DMS 273 (cell line): ENCODE results near the gene CHMP4A.

Source experiments
- DNase-seq: peaks from one replicate; lab custom pipeline; 2025; ENCODE audit not compliant: unreplicated experiment; lab: John Stamatoyannopoulos, UW

Gene CHMP4A

DNA sequence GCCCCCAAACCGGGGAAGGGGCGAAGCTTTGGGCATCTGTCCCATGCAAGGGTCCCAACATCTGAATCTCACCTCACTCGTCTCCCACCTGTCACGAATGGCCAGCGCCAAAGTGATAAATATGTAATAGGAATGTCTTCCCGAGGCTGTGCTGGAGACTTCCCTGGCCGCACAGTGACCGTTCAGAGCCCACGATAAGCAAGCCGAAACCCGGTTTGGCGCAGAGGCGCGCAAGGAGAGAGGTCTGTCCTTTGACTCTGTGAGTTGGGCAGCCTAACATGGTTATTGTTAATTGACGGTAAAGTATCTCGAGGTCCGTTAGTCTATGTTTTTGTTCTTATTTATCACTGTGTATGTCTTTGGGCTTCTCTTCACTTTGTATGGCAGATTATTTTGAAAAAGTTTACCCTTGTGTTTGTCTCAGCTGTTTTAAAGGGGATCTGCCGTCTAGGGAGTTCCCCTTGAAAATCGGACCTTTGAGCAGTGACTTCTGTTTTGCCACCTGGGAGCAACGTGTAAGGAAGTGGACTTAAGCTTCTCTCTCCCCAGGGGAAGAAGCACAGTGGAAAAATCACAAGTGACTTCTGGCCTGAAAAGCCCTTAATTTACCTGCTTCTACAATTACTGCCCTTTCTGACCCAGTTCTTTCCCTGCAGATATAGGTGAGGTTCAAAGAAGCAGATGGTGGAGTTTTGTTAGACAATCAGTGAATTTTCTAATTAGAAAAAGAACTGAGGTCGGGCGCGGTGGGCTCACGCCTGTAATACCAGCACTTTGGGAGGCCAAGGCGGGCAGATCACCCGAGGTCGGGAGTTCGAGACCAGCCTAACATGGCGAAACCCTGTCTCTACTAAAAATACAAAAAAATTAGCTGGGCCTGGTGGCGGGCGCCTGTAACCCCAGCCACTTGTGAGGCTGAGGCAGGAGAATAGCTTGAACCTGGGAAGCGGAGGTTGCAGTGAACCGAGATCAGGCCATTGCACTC is 16.9 kb downstream of the CHMP4A start:
- DNase-seq: peak; percentile 68

DNA sequence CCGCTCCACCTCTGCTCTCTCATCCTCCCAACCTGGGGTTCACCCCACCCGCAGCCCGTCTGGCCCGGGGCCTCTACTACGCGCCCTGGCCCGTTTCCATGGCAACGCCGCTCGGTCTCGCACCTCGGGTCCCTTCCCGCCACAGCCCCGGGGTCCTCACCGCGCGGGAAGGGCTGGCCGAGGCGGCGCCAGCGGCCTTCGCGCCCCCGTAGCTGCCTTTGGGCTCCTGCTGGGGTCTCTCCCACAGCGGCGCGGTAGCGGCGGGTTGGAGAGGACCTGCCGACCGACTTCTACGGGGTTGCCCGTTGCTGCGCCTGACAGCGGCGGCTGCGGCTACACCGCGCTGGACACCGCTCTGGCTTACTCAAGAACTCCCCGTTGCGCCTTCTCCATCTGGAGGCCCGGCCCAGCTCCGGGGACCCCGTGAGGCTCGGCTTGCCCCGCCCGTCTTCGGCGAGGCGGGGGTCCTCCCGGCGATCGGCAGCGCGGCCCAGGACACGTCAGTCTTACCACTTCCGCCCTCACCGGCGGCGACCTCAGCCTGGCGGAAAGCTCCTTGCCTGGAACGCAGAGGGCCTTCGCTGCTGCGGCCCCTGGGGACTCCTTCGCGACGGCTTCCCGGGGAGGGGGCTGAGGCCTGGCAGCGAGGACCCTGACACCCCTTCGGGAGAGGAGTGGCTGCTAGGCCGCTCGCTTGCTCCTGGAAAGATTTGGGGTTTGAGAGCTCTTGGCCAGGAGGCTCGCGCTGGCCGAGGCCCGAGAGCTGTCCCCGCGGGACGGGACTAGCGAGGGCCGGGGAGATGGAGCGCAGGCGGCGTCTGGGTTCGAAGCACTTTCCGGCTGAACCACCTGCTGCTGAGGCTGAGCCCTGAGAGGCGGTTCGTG is 17.9 kb downstream of the CHMP4A start, which contains the start of gene TM9SF1:
TM9SF1 (minus strand) TSS at position 256 of the 885 bp plus-strand sequence. CDS start 422 bp downstream, outside the sequence.
- peak; percentile 90 for DNase-seq

DNA sequence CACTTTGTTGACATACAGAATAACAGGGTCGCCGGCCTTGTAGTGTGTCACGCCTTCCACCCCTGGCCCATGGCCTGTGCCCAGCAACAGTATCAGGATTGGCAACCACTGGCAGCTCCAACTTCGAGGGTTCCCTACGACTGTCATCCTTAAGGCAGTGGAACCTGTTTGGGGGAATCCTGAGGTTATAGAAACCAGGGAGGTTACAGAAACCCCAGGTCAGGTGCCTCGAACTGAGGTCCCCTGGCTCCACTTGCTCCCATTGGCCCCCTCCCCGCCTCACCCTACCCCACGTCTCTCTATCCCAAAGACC is 18.5 kb downstream of the CHMP4A start:
- DNase-seq: no peak

DNA sequence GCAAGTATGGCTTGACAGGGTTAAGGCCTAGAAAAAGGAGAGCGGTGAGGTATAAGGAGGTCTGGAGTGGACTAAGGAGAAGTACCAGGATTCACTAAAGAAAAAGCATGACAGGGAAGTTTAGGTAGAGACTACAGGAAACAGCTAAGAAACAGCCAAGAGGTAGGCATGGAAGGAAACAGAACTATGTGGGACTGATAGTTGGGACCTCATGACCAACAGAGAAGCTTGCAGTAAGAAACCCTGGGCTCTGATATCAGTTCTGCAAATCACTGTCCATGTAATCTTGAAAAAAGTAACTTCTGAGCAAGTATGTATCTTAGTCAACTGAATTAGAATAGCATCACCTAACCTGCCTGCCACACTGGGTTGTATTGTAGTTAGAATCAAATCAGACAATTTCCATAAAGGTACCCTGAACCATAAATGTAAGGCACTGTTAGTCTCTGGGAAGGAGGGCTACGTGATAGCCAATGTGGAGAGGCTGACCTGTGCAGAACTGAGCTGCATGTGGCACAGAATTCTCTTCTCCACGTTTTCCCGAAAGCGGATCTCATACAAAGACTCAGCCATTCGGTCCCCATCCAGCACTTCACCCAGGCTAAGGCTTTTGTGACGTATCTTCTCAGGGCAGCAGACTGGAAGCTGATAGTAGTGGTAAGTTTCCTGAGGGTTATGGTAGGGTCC is 19.0 kb downstream of the CHMP4A start:
- DNase-seq: no peak

DNA sequence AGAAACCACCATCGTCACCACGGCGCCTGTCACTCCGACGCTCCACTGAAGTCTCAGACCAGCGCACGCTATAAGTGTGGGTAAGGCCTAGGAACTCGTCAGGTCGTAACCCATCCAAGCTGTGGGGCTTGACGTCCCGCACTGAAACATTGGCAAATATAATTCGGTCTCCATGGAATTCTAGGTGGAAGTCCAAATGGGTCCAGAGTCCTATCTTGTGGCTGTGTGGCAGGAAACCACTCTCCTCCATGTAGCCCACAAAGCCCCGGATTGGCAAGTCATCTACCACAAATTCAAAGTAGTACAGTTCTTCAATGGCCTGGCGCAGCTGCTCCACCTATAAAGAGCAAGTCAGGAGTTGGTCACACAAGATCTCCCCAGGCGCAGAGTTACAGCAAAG is 20.4 kb downstream of the CHMP4A start:
- DNase-seq: no peak

DNA sequence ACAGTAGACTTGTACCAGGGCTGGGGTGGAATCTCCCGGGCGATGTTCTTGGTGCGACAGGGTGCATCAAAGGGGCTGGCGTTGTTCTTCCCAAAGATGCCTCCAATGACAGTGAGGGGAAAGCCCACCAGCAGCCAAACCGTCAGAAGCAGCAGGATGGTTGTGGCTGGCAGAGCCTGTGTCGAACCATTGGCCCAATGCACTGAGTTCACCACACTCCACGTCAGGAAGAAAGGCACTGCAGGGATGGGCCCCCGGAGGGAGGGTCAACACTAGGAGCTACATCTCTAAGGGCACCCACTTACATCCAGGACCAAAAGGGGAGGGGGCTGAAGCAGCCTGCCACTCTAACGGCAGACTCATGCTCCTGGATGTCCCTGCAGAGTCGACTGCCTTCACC is 22.9 kb downstream of the CHMP4A start:
- DNase-seq: no peak

DNA sequence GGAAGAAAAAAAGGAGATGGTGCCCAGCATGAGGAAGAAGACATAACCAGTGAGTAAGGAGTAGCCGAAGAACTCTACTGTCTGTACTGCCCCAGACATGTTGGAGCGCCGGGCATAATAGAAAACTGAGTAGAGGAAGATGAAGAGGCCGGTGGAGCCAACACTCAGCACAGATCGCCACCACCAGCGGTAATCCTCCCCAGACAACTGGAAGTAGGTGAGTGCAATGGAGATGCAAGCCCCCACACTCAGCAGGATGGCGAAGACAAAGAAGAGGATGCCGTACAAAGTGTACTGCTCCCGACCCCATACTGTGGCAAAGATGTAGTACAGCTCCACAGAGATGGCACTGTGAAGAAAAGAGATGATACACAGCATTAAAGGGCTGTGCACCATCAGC is 23.8 kb downstream of the CHMP4A start:
- DNase-seq: no peak

DNA sequence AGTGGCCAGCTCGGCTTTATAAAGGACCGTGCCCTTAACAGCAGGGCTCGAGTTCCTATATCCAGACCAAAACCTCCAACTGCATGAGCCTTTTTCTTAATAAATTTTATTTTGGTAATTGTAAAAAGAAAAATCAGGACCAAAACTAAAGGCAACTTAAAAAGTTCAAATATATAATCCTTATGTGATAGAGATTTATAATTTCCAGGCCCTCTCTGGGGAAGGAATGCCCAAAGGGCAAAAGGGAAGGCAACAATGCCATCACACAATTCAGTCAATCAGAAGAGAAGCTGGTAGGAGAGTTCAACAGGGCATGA is 24.3 kb downstream of the CHMP4A start:
- no peak for DNase-seq

DNA sequence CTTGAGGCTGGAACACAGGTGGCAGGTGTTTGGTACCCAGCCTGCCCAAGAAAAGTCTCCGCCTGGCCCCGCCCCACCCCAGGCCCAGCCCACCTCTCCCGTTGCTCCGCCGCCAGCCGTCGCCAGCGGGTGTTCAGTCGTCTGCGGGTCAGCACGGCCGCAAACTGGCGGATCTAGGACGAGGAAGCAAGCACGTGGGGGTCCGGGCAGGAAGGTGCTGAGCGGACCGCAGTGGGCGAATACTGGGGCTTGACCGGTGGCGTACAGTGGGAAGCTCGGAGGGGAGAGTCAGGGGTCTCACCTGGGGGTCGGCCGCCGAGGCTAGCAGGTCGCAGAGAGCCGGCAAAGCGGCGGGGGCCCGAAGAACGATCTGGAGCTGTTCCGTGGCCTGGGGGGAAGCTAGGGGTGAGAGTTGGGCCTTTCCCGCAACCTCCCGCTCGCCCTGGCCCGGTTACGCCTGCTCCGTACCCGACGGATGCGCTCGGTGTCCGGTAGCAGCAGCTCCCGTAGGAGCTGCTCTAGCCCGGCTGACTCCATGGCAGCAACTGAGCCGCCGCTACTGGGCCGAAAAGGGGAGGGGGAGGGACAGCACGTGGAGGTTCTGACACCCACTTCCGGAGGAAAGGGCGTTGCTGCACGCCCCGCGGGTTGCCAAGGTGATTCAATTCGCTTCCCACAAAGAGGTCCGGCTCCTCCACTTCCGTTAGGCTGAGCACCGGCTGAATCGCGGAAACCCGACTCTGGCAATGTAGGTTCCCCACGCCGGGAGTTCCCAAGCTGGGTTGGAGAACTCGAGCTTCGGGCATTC is 24.8 kb downstream of the CHMP4A start, which contains the start of gene IPO4:
IPO4 (minus strand) TSS at position 566 of the 808 bp plus-strand sequence; CDS start at position 537, 29 bp downstream.
- DNase-seq: peak; percentile 99

DNA sequence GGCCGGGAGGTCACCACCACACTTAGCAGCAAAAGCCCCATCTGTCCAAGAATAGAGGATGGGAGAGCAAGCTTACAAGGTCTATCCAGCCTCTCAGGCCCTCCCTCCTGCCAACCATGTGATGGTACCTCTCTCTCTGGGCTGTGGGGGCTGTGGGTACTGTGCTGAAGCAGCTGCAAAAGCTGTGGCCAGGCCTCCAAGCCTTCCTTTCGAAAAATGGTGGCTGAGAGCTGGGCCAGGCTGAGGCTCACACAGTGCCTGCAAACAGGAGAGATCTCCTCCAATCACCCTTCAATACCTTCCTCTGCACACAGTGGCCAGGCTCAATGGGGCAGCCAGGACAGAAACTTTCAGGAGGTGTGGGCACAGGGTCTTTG is 25.8 kb downstream of the CHMP4A start:
- no peak for DNase-seq

DNA sequence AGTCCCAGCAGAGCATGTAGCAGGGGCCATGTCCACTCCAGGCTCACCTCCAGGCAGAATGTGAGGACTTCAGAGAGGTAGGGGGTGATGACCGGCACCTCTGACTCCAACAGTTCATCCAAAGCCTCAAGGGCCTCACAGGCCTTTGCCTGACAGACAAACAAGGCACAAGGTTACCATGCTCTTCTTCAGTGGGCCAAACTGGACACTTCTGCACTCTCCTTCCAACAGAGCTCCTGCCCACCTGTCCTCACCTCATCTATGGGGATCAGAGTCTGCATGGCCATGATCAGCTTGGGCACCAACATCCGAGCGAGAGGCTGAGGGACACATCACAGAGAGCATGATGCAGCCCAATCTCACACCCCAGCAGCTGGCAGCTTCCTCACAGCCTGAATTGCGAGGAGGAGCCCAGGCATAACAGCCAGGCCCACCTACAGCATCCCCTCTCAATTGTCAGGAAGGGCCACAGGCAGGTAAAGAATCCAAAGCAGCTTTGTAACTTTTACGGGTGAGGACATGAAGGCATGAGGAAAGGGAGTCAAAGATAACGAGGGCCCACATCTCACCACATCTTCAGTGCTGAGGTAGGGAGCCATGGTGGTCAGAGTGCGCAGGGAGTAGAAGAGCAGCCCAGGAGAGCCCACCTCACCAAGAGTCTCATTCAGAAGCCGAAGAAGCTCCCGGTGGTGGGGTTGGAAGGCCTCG is 26.3 kb downstream of the CHMP4A start:
- DNase-seq: no peak

DNA sequence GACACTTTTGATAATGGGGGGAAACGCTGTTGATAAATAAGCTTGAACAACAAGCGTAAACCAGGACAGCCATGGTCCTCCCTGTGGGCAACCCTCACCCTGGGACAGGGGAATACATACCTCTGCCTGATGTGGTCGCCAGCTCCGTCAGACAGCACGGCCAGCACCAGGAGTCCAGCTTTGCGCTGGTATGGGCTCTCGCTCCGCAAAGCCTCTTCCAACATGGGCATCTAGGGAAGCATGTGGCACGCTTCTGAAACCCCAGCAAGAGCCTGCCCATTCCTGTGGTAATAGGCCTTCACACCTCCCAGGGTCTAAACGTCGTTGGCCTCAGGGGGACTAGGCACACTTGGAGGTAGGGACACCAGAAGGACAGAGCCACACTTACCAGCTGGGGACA is 27.5 kb downstream of the CHMP4A start:
- DNase-seq: no peak

DNA sequence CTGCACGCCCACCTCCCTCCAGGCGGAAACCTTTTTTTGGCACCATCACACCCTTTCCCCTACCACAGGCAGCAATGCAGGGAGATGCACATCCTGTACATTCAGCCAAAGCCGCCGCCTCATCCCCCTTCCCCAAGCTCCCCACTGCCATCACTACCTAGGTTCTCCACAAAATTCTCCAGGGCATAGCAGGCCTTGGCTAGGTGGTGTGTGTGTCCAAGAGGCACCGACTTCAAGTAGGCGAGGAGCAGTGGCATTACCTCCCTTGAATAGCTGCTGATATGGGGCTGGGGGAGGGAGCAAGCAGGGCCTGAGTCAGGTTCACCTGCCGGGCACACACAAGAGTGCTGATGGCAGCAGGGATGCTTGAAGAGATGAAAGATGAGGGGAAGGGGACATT is 28.3 kb downstream of the CHMP4A start:
- no peak for DNase-seq

DNA sequence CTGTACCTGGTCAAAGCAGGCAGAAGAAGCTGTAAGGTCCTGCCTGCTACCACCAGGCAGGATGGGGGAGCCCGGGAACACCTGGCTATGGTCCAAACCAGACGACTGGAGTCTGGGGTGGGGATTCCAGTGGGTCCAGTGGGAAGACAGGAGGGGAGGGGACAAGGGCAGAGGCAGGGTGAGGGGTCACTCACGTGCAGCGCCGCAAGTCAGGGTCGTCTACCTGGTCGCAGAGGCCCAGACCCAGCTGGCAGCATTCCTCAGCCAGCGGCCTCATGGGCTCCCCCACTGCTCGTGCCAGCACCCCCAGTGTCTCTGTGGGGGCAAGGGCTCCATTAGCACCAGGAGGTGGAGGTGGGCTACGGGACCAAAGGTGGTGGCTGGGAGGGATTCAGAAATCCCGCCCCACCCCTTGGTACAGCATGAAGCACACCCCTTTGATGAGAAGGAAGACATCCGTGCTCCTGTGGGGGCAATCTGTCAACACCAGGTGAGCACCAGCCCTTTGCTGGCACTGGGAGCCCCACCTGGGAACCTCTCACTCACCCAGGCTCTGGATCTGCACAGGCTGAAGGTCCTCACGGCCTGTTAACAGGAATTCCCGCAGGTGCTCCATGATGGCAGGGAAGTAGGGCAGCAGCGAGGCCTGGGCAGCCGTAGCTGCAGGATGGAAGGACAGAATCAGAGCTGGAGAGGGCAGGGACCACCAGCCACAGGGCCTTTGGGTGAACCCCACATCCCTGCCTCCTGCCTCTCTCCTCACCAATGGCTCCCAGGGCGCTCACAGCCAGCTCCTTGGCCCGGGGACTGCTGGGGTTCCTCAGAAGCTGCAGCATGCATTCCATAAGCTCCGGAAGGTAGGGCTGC is 29.0 kb downstream of the CHMP4A start:
- DNase-seq: no peak

DNA sequence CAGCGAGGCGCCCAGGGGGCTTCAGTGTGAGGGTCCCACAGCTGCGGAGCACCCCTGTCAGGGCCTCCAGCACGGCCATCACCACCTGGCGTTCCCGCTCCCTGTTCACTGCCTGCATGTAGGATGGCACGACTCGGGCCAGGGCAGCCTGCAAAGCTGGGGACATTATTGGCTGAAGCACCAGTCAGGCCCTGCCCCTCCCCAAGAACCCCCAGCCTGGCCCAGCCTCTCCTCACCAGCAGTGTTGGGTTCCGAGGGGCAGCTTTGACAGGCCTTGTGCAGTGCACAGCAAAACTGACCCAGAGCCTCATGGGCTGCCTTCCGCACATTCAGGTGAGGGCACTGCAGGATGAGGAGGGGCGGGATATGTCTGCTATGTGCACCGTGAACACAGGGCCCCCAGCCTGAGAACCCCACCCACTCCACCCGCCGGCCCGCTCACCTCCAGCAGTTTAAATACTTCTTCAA is 30.2 kb downstream of the CHMP4A start:
- peak; percentile 35 for DNase-seq

DNA sequence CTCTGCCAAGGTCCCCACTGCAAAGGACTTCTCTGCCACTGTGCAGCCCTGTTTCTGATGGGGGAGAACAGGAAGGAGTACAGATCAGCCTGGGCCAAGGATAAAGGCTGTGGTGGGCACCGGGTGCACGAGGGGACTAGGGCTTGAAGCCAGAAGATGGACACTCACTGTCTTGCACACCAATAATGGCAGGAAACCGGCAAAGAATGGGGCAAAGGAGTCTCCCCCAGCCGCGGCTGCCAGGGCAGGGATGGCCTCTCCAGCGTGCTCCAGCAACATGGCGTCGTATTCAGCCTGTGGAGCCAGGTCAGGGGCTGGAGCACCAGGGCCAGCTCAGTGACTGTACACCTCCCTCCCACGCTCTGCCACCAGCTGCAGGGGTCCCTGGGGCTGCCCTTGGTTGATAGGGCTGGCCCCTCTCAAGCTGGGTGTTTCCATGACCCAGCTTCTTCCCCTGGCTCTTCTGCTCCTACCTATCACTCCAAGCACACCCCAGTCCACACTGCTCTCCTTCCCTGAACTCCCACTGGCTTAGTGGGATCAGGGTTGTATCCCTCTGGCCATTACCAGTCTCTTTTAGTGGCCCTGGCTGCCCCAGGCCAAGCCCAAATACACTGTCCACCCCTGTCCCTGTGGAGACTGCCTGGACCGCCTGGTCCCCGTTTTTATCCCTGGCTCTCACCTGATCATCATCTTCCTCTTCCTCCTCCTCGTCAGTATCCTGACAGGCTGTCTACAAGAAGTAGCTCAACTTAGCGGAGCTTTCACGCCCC is 31.0 kb downstream of the CHMP4A start:
- DNase-seq: no peak

DNA sequence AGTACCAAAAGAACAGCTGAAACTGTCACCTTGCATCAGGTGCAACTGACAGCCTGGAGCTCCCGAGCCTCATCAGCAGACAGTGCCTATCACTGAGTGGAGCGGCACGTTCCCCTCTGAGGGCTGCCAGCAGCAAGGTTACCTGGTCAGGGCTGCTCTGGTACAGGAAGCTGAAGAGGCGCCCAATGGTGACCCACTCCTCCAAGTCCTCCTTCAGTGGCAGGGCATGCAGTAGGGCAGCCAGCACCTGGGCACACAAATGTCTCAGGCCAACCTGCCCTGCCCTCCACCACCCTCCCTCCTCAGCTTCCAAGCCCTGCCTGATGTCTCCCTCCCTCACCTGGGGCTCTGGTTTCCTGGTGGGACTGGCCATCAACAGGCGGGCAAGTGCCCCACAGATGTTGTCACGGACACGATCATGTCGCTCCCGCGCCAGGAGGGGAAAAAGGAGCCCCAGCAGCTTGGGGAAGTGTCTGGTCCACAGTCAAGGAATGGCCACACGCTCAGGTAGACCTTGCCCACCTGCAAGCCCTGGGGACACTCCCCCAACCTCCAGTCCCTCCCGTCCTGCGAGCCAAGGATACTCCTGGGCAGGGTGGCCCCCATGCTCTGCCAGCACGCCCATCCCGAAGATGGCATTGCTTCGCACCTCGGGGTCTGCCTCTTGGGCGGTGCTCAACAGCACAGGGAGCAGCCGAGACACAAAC is 31.8 kb downstream of the CHMP4A start:
- no peak for DNase-seq
